Measurements from ENCODE around the gene AIF1.

- TF ChIP-seq CTCF (conservative IDR thresholded peaks at IDR 0.05): no peak
- no peak for TF ChIP-seq ZFX (IDR thresholded peaks at IDR 0.05)
These were observed 887 bp upstream of the AIF1 start for GRCh38 chr6:31614075-31614619.
